OCI-LY1 (cell line): ENCODE data around the gene TMPRSS13.

Source experiments
- H2AFZ ChIP-seq: fragments of 200-600 bp; sonication (generic), shearing (Covaris generic); 2 replicates; pipeline ENCODE4 v1.6.0; 2014; ENCODE audit warnings: antibody characterized with exemption, mild to moderate bottlenecking, low read length
- H3F3A ChIP-seq: fragments of 200-600 bp; sonication (generic), shearing (Covaris generic); 2 replicates; pipeline ENCODE4 v1.6.0; 2014; ENCODE audit warnings: mild to moderate bottlenecking, antibody characterized with exemption, low read length, moderate library complexity; ENCODE audit not compliant: insufficient read depth
- H3K27ac ChIP-seq: fragments of 200-600 bp; sonication (generic); 2 replicates; pipeline ENCODE4 v1.5.1; 2014; ENCODE audit warnings: low read length, mixed run types, mild to moderate bottlenecking, low read depth; ENCODE audit not compliant: poor library complexity, severe bottlenecking
- H3K27me3 ChIP-seq: fragments of 200-600 bp; sonication (generic); 2 replicates; pipeline ENCODE4 v1.6.0; 2014; ENCODE audit warnings: antibody characterized with exemption, mild to moderate bottlenecking, low read length, moderate library complexity; ENCODE audit not compliant: insufficient read depth
- H3K36me3 ChIP-seq: fragments of 200-600 bp; sonication (generic); 2 replicates; pipeline ENCODE4 v1.6.1; 2014; ENCODE audit warnings: mild to moderate bottlenecking, antibody characterized with exemption, low read length, moderate library complexity, mixed read lengths; ENCODE audit not compliant: insufficient read depth
- H3K4me1 ChIP-seq: fragments of 200-600 bp; sonication (generic); 2 replicates; pipeline ENCODE4 v1.5.1; 2014; ENCODE audit warnings: mild to moderate bottlenecking, low read length, moderate library complexity; ENCODE audit not compliant: insufficient read depth, severe bottlenecking
- H3K4me2 ChIP-seq: fragments of 200-600 bp; sonication (generic), shearing (Covaris generic); 2 replicates; pipeline ENCODE4 v1.6.1; 2014; ENCODE audit warnings: low read length
- H3K4me3 ChIP-seq: fragments of 200-600 bp; sonication (generic); 2 replicates; pipeline ENCODE4 v1.5.1; 2014; ENCODE audit warnings: low read length, low read depth, mild to moderate bottlenecking, mixed read lengths; ENCODE audit not compliant: poor library complexity, severe bottlenecking
- H3K79me2 ChIP-seq: fragments of 200-600 bp; shearing (Covaris generic); 2 replicates; pipeline ENCODE4 v1.6.1; 2016; ENCODE audit warnings: mixed run types, low read length, mixed read lengths; ENCODE audit not compliant: insufficient read depth
- H3K9ac ChIP-seq: fragments of 200-600 bp; sonication (generic), shearing (Covaris generic); 2 replicates; pipeline ENCODE4 v1.6.1; 2014; ENCODE audit warnings: mild to moderate bottlenecking, low read length, mixed read lengths
- H3K9me2 ChIP-seq: fragments of 200-600 bp; sonication (generic), shearing (Covaris generic); 2 replicates; pipeline ENCODE4 v1.6.1; 2014; ENCODE audit warnings: low read depth, mild to moderate bottlenecking, low read length, mixed read lengths
- H3K9me3 ChIP-seq: fragments of 200-600 bp; shearing (Covaris generic); 2 replicates; pipeline ENCODE4 v1.6.1; 2014; ENCODE audit warnings: low read length, mixed read lengths
- H4K20me1 ChIP-seq: fragments of 200-600 bp; sonication (generic), shearing (Covaris generic); 2 replicates; pipeline ENCODE4 v1.6.0; 2016; ENCODE audit warnings: mild to moderate bottlenecking, low read length; ENCODE audit not compliant: insufficient read depth
- EZH2 ChIP-seq: fragments of 200-600 bp; sonication (generic), shearing (Covaris generic); IDR thresholded peaks from 2 replicates; pipeline ENCODE4 v1.8.0; 2017; ENCODE audit warnings: borderline replicate concordance, mixed run types, mild to moderate bottlenecking, antibody characterized with exemption, low read length, moderate library complexity, mixed read lengths
- TF ChIP-seq, protein P1 (sequence below): fragments of 200-600 bp; sonication (generic), shearing (Covaris generic); IDR thresholded peaks from 2 replicates; pipeline ENCODE4 v1.5.1; 2017; ENCODE audit warnings: mild to moderate bottlenecking, antibody characterized with exemption, low read length, moderate library complexity, mixed read lengths

Gene TMPRSS13

DNA sequence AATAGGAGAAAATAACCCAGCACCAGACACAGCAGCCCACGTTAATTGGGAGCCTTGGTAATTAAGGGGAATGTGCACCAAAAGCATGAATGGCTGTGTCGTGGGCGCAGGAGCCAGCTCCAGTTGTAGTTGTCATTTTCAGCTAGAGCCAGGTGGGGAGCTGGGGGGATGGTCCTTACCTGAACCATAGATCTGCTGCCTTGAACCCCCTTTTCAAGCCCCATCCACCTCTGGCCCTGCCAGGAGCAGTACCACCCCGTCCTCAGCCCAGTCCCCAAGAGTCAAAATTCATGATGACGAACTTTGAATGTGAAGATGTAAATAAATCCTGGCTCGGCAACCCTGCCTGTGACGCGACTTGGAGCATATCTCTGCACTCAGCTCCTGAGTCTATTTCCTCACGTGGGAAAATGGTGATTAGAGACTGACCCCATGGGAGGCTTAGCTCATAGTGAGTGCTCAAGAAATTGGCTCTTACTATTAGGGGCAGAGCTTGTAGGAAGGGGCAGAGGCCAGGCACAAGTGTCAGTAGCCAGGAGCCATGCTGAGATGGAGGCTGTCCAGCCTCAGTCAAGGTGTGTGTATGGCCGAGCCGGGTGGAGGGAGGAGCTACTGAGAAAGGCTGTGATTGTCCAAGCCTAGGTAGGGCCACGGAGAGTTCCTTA, 52.0 kb downstream of the TMPRSS13 start:
- H4K20me1 ChIP-seq, result no peaks in the 10 kb centered on the region
- no peaks in the 10 kb centered on the region for H3K27me3 ChIP-seq
- H3K9me3 ChIP-seq, result no peaks in the 10 kb centered on the region
- TF ChIP-seq, protein P1, sequence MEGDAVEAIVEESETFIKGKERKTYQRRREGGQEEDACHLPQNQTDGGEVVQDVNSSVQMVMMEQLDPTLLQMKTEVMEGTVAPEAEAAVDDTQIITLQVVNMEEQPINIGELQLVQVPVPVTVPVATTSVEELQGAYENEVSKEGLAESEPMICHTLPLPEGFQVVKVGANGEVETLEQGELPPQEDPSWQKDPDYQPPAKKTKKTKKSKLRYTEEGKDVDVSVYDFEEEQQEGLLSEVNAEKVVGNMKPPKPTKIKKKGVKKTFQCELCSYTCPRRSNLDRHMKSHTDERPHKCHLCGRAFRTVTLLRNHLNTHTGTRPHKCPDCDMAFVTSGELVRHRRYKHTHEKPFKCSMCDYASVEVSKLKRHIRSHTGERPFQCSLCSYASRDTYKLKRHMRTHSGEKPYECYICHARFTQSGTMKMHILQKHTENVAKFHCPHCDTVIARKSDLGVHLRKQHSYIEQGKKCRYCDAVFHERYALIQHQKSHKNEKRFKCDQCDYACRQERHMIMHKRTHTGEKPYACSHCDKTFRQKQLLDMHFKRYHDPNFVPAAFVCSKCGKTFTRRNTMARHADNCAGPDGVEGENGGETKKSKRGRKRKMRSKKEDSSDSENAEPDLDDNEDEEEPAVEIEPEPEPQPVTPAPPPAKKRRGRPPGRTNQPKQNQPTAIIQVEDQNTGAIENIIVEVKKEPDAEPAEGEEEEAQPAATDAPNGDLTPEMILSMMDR, result no peak
- TF ChIP-seq EZH2, result no peak
- H3K4me2 ChIP-seq, result no peak overlapping the region
- H3K9ac ChIP-seq, result no peak overlapping the region
- H2AFZ ChIP-seq, result no peak overlapping the region
- H3K4me3 ChIP-seq, result no peak overlapping the region
- no peaks in the 10 kb centered on the region for H3F3A ChIP-seq
- no peak overlapping the region for H3K27ac ChIP-seq
- H3K9me2 ChIP-seq, result no peaks in the 10 kb centered on the region
- H3K36me3 ChIP-seq, result no peaks in the 10 kb centered on the region
- no peaks in the 10 kb centered on the region for H3K79me2 ChIP-seq
- no peaks in the 10 kb centered on the region for H3K4me1 ChIP-seq

DNA sequence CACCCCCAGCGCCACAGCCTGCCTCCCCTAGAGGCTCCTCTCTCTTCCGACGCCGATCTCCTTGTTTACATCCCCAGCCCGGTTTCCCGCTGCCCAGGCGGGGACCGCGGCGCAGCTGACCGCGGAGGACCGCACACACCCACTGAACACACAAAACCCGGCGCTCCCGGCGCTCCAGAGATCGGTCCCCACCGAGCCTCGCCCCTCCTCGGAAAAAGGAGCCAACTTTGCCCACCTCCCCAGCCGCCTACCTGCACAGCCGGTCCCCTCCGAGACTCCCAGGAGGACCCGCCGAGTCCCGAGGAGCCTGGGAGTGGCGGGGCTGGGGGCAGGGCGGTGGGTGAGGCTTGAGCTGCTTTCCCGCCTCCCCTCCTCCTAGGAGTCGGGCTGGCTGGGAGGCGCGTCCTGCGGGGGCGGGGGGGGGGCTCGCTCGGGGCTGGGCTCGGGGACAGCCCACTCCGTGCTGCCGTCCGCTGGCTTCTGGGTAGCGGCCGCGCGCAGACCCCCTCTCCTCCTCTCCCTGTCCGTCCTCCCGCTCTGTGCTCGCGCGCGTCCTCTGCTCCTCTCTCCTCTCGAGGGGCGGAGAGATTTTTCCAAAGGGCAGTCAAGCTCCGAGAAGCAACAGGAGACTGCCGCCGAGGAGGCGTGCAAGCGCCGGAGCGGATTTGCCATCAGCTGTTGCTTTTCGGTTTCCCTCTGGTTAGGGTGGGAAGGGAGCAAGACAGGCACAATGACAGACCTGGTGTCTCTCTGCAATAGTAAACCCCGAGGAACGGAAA, 52.7 kb downstream of the TMPRSS13 start, which contains the start of gene FXYD6:
TSS of gene FXYD6 (minus strand) at position 318 of the 779 bp plus-strand sequence. CDS start 33,882 bp downstream, outside the sequence.
- H3K4me2 ChIP-seq, result no peak within 1 kb of the TSS

DNA sequence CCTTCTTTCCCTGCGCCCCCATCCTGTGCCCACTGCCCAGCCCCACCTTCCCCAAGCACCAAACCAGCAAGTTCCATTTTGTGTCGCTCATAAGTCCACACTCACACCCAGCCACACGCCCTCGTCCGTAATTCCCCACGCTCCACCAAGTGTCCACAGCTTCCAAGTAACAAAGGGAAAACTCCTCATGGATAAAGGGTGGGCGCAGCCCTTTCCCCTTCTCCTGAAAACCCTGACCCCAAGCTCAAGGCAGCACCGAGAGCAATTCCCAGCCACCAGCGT, 53.2 kb downstream of the TMPRSS13 start:
- Histone ChIP-seq H3K9me3 (no peaks in the 10 kb centered on the region), H3K79me2 (no peaks in the 10 kb centered on the region), H3K9ac (no peak overlapping the region), H3K36me3 (no peaks in the 10 kb centered on the region), H3K27ac (no peak overlapping the region), H3K9me2 (no peaks in the 10 kb centered on the region), H2AFZ (no peak overlapping the region), H4K20me1 (no peaks in the 10 kb centered on the region), H3K4me1 (no peaks in the 10 kb centered on the region), H3K27me3 (0 out of 2 replicates have a peak, but pooled peaks cover 6% of the 10 kb centered on the region), H3K4me2 (no peak overlapping the region), H3K4me3 (no peak overlapping the region), H3F3A (no peaks in the 10 kb centered on the region)
- TF ChIP-seq, protein P1, result no peak
- TF ChIP-seq EZH2, result no peak

More for the DNA sequence above, 52.7 kb downstream of the TMPRSS13 start, which contains the start of gene FXYD6:
- Histone ChIP-seq H2AFZ (no peak within 1 kb of the TSS), H3K4me1 (no peaks in the 10 kb centered on the region), H3K9me3 (no peaks in the 10 kb centered on the region), H3K27ac (no peak within 1 kb of the TSS), H3K4me3 (no peak within 1 kb of the TSS), H3K9ac (no peak within 1 kb of the TSS), H3K9me2 (no peaks in the 10 kb centered on the region), H4K20me1 (no peaks in the 10 kb centered on the region), H3K27me3 (0 out of 2 replicates have a peak, but pooled peaks cover 6% of the 10 kb centered on the region), H3F3A (no peaks in the 10 kb centered on the region), H3K36me3 (no peaks in the 10 kb centered on the region), H3K79me2 (no peaks in the 10 kb centered on the region)
- TF ChIP-seq EZH2, result no peak
- TF ChIP-seq, protein P1, result no peak
